Measurements from ENCODE around the gene KIF2C.

- TF ChIP-seq CTCF (IDR thresholded peaks at IDR 0.05 in 4 of 5, conservative IDR thresholded peaks at IDR 0.05 in 1 of 5), result no peak
- no peak for TF ChIP-seq POLR2A (IDR thresholded peaks at IDR 0.05)
Observed at GRCh38 chr1:44700573-44700972, 39.1 kb upstream of the KIF2C start.

All from gastrocnemius medialis (tissue), 4 donors.